Kidney (tissue), 14 donors: Measurements from ENCODE around the gene ALDOA. TPM values are rescaled to one million over a fixed set of nuclear protein-coding genes. Genes with fewer than 3 reads are reported as not detected.

Experiments
- DNase-seq, 5 donors: peaks; one replicate each; pipeline ENCODE4 v3.0.0-alpha.2; 2013 to 2020
- FAIRE-seq: peaks from 2 replicates; lab custom pipeline; 2012; peaks lifted over from hg19 to GRCh38; lab: Jason Lieb, UNC
- H3K27ac ChIP-seq, 2 donors: one replicate each; pipeline ENCODE4 v1.7.0; 2013; ENCODE audit warnings: low read depth in 2 of 2, low read length in 2 of 2, inconsistent platforms in 1 of 2
- H3K27me3 ChIP-seq: one replicate; pipeline ENCODE4 v1.7.1; 2013; ENCODE audit warnings: low read length, inconsistent platforms; ENCODE audit not compliant: control insufficient read depth, insufficient read depth
- H3K36me3 ChIP-seq, 3 donors: one replicate each; pipeline versions ENCODE4 v1.7.0 to v1.7.1; 2013; ENCODE audit warnings: low read length in 3 of 3, control low read depth in 1 of 3, inconsistent platforms in 1 of 3; ENCODE audit not compliant: insufficient read depth in 3 of 3, control insufficient read depth in 2 of 3
- H3K4me1 ChIP-seq, 3 donors: one replicate each; pipeline versions ENCODE4 v1.7.0 to v1.7.1; 2013; ENCODE audit warnings: low read length in 3 of 3, inconsistent platforms in 1 of 3, low read depth in 1 of 3; ENCODE audit not compliant: control insufficient read depth in 2 of 3, insufficient read depth in 2 of 3
- H3K4me3 ChIP-seq, 3 donors: one replicate each; pipeline versions ENCODE4 v1.7.0 to v1.8.1; 2013; ENCODE audit warnings: low read length in 3 of 3, control low read depth in 1 of 3, inconsistent platforms in 1 of 3
- H3K9ac ChIP-seq, 3 donors: one replicate each; pipeline versions ENCODE4 v1.7.0 to v1.7.1; 2013; ENCODE audit warnings: low read length in 3 of 3, control low read depth in 1 of 3, inconsistent platforms in 1 of 3
- H3K9me3 ChIP-seq, 3 donors: one replicate each; pipeline versions ENCODE4 v1.7.0 to v1.7.1; 2013; ENCODE audit warnings: low read length in 3 of 3, control low read depth in 1 of 3, inconsistent platforms in 1 of 3; ENCODE audit not compliant: control insufficient read depth in 2 of 3, insufficient read depth in 1 of 3
- intact Hi-C: fragments of 100-400 bp; cut with DNase I; formaldehyde crosslinking; loops from one replicate; pipeline ENCODE4 v1.11.1; 2022
- polyA plus RNA-seq: library from polyadenylated mRNA; stranded (reverse); fragments of 350-450 nt; fragmentation: Illumina TruSeq; extraction: RNeasy Lipid Tissue Mini Kit (QIAGEN cat#74804); gene quantifications from one replicate; pipeline ENCODE4 v1.2.3, GENCODE V29; 2014; ENCODE audit warnings: low read depth, low replicate concordance; ENCODE audit not compliant: insufficient read depth
- total RNA-seq: library from RNA; stranded (reverse); fragmentation: NEBNext Ultra II Directional; extraction: Animal tissue kit (Norgen Biotek cat#: 25700); gene quantifications from one replicate; pipeline ENCODE4 v1.2.1, GENCODE V29; 2021
- TF ChIP-seq, protein P1 (sequence below): IDR thresholded peaks from 3 replicates; pipeline ENCODE4 v1.5.1; 2012; ENCODE audit warnings: mild to moderate bottlenecking, moderate library complexity, borderline replicate concordance; ENCODE audit not compliant: insufficient read depth; ENCODE audit errors: extremely low read depth
- donor health status: control.
- donor health status: control.
- donor health status: control.
- donor health status: control.
- donor health status: control.
- donor health status: DM: yes; HTN: yes; CAD: no.
- donor health status: Normal renal cell carcinoma (clear cell type).

Gene ALDOA
- total and polyA plus RNA-seq, 2 donors from 2014 or later, result 1,017 to 1,506 TPM

GRCh38 chr16:30060836-30061554 is 4.6 kb upstream of the ALDOA start:
- Histone ChIP-seq H3K4me1 (peaks cover 0 to 13% (median 9%) of the 10 kb centered on the region in 3 donors), H3K27me3 (no peaks in the 10 kb centered on the region), H3K36me3 (no peaks in the 10 kb centered on the region), H3K4me3 (no peak overlapping the region), H3K9ac (no peak overlapping the region), H3K27ac (no peak overlapping the region), H3K9me3 (no peaks in the 10 kb centered on the region)
- DNase-seq (peak in 2 of 5 donors; percentile 31 to 42), FAIRE-seq (no peak)
- intact Hi-C loops, result no loop called here
- TF ChIP-seq, protein P1, sequence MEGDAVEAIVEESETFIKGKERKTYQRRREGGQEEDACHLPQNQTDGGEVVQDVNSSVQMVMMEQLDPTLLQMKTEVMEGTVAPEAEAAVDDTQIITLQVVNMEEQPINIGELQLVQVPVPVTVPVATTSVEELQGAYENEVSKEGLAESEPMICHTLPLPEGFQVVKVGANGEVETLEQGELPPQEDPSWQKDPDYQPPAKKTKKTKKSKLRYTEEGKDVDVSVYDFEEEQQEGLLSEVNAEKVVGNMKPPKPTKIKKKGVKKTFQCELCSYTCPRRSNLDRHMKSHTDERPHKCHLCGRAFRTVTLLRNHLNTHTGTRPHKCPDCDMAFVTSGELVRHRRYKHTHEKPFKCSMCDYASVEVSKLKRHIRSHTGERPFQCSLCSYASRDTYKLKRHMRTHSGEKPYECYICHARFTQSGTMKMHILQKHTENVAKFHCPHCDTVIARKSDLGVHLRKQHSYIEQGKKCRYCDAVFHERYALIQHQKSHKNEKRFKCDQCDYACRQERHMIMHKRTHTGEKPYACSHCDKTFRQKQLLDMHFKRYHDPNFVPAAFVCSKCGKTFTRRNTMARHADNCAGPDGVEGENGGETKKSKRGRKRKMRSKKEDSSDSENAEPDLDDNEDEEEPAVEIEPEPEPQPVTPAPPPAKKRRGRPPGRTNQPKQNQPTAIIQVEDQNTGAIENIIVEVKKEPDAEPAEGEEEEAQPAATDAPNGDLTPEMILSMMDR, result no peak

DNA sequence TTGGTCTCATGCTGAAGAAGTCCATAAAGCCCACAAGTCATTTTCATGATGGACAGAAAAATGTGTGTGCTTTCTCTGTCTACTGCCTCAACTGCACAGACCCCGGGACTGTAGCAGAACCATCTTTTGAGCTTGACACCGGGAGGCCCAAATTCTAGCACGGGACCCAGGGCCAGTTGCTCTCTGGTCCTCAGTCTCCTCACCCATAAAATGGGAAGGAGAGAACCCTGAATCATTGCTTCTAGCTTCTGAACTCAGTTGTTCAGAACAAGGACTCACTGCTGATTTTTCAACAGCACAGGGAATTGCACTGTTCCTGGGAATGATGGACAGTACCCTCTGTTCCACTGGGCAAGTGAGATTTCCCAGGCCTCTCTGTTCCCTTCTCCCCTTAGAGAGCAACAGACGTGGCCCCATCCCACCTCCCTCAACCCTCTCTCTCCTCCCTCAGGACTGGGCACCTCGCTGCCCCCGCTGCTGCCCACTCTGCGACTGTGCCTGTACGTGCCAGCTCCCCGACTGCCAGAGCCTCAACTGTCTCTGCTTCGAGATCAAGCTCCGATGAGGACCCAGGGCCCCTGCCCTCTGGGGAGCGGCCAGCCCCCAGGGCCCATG is 2.2 kb upstream of the ALDOA start:
- intact Hi-C loops, result no loop called here
- no peak for FAIRE-seq

GRCh38 chr16:30063893-30064728 is 1.4 kb upstream of the ALDOA start:
- Histone ChIP-seq H3K27me3 (no peaks in the 10 kb centered on the region), H3K36me3 (peaks cover 8 to 23% (median 15%) of the 10 kb centered on the region in 3 donors), H3K9me3 (no peaks in the 10 kb centered on the region), H3K9ac (peak overlapping the region in 2 of 3 donors; percentile 52 to 97), H3K4me1 (peaks cover 0 to 33% (median 18%) of the 10 kb centered on the region in 3 donors), H3K4me3 (peak overlapping the region; percentile 3 to 91 (median 56)), H3K27ac (peak overlapping the region; percentile 97 to 99)
- intact Hi-C loops, result no loop called here
- no peak for FAIRE-seq
- TF ChIP-seq, protein P1, result peak; percentile 34
- DNase-seq, result peak; percentile 85 to 93 (median 90)

More for the DNA sequence above, 2.2 kb upstream of the ALDOA start:
- Histone ChIP-seq H3K9ac (peak overlapping the region in 2 of 3 donors; percentile 46 to 97), H3K27me3 (no peaks in the 10 kb centered on the region), H3K36me3 (peaks cover 3 to 16% (median 8%) of the 10 kb centered on the region in 3 donors), H3K9me3 (no peaks in the 10 kb centered on the region), H3K4me3 (peak overlapping the region in 1 of 3 donors; percentile 91), H3K4me1 (peaks cover 0 to 26% (median 15%) of the 10 kb centered on the region in 3 donors), H3K27ac (peak overlapping the region; percentile 97 to 99)
- no peak for DNase-seq
- TF ChIP-seq, protein P1, result no peak
